SH-SY5Y (cell line): ENCODE results near the gene HEMK1.

Experiments
- GATA2 ChIP-seq: IDR thresholded peaks from 2 replicates; pipeline ENCODE4 v1.6.1; 2011; ENCODE audit warnings: mild to moderate bottlenecking, low read depth, low read length
- GATA3 ChIP-seq: IDR thresholded peaks from 2 replicates; pipeline ENCODE4 v1.6.1; 2011; ENCODE audit warnings: low read depth, mild to moderate bottlenecking, low read length, moderate library complexity

- TF ChIP-seq GATA2 (no peak), GATA3 (no peak)
These were observed 47.8 kb upstream of the HEMK1 start for GRCh38 chr3:50521572-50521971.
